Left renal cortex interstitium (tissue), 4 donors: ENCODE data around the gene INO80. TPM values are rescaled to one million over a fixed set of nuclear protein-coding genes. Genes with fewer than 3 reads are reported as not detected.
"Not testable (repeated sequence)": the region's sequence is repeated elsewhere in the genome, so short reads cannot be mapped to it uniquely, and the experiment has no call there.

Experiments
- DNase-seq, 4 donors: peaks; one replicate each; pipeline ENCODE4 v3.0.0-alpha.2; 2013; ENCODE audit warnings: low read depth in 4 of 4, low spot score in 2 of 4, missing footprints in 1 of 4
- polyA plus RNA-seq, 4 donors: library from polyadenylated mRNA; unstranded; fragments of 120-200 nt; gene quantifications; one replicate each; pipeline ENCODE4 v1.2.1, GENCODE V29; 2013; ENCODE audit not compliant: insufficient read length in 4 of 4

The INO80 gene, protein sequence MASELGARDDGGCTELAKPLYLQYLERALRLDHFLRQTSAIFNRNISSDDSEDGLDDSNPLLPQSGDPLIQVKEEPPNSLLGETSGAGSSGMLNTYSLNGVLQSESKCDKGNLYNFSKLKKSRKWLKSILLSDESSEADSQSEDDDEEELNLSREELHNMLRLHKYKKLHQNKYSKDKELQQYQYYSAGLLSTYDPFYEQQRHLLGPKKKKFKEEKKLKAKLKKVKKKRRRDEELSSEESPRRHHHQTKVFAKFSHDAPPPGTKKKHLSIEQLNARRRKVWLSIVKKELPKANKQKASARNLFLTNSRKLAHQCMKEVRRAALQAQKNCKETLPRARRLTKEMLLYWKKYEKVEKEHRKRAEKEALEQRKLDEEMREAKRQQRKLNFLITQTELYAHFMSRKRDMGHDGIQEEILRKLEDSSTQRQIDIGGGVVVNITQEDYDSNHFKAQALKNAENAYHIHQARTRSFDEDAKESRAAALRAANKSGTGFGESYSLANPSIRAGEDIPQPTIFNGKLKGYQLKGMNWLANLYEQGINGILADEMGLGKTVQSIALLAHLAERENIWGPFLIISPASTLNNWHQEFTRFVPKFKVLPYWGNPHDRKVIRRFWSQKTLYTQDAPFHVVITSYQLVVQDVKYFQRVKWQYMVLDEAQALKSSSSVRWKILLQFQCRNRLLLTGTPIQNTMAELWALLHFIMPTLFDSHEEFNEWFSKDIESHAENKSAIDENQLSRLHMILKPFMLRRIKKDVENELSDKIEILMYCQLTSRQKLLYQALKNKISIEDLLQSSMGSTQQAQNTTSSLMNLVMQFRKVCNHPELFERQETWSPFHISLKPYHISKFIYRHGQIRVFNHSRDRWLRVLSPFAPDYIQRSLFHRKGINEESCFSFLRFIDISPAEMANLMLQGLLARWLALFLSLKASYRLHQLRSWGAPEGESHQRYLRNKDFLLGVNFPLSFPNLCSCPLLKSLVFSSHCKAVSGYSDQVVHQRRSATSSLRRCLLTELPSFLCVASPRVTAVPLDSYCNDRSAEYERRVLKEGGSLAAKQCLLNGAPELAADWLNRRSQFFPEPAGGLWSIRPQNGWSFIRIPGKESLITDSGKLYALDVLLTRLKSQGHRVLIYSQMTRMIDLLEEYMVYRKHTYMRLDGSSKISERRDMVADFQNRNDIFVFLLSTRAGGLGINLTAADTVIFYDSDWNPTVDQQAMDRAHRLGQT (N-terminal part only)
- 10 to 100 TPM; 19.8 to 26.1 (median 22.7) TPM for polyA plus RNA-seq

DNA sequence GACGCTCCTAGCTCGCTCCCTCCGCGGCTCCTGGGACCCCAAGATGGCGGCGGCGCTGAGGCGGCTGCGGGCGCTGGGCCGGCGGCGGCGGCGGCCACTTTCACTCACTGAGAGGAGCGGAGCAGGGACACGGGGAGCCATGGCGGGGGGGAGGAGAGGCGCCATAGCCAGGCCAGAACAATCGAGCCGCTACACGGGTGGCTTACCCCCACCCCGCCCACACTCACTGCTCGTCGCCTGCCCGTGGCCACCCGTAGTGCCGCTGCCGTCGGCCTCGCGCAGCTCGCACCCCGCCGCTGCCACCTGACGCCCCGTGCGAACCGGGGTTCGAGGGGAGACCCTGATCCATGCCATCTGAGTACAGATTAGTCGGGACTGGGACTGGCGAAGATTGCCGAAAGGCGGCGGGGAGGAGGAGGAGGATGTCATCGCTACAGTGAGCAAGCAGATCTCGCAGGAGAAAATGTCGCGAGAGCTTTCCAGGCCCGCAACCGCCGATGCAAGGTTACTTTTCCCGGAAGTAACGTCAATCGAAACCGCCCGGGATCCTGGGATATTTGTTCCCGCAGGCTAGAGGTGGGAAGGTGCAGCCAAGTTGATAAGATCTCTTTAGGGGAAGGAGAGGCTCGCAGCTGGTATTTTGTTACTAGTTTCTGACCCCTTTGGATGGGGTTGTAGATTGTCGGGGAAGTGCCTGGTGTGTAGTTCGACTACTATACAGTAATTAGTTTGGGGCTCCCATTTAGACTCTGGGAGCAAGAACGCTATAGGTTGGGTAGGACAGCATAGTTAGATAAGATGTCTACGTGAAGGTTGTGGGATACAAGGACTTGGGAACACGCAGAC is at the start of gene INO80:
Gene INO80 (minus strand): TSS at position 165 of the 846 bp plus-strand sequence. CDS start 19,970 bp downstream, outside the sequence.
- peak; percentile 98 to 99 (median 98) for DNase-seq

DNA sequence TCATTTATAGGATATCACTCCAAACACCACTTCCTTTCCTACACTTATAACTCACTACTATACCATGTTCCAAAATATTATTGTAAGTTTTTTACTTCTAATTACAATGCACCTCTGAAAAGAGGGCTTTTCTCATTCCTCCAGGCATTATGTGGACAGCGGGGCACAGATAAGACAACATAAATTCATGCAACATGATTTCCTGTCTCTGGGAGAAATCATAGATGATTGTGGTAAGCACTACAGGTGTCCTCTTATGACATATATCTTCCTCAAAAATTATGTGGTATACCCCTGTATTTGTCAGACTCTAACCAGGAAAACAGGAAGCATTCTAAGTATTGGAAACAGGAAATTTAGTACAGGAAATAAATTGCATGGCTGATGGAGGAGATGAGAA is 45.7 kb upstream of the INO80 start:
- DNase-seq, result no peak

DNA sequence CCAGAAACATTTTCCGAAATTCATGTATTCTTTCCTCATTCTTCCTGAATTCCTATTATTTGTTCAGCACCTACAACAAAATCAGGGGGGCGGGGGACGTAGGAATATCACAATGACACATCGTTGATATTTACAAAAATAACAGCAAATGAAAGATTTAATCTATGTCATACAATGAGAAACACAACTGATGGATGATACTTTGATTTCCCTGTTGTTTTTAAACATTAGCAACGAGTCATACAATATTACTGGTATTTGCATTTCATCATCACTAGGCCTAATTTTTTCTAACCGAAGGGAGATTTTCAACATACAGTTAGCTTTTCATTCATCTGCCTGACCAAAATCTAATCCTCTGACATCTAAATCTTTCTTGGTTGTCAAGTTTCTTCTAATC is 45.3 kb upstream of the INO80 start:
- no peak for DNase-seq

DNA sequence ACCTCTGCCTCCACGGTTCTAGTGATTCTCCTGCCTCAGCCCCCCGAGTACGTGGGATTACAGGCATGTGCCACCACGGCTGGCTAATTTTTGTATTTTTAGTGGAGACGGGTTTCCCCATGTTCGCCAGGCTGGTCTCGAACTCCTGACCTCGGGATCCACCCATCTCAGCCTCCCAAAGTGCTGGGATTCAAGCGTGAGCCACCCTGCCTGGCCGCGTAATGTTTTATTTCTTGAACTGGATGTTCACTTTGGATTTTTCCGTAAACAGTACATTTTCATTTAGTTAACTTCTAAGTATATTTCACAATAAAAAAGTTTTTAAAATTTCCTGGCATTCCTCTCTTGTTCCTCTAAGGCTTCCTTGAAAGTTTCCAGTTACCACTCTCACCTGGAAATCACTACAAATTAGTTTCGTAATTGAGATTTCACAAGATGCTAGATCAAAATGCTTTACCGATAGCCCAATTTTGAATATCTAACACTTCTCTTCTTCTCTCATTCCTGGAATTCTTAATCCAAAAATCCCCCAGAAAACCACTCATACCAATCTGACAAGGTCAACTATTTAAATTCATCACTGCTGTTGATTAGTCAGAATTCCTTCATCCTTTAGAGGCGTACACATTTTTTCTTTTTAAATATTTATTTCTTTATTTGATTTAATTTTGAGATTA is 44.7 kb upstream of the INO80 start:
- no peak for DNase-seq

DNA sequence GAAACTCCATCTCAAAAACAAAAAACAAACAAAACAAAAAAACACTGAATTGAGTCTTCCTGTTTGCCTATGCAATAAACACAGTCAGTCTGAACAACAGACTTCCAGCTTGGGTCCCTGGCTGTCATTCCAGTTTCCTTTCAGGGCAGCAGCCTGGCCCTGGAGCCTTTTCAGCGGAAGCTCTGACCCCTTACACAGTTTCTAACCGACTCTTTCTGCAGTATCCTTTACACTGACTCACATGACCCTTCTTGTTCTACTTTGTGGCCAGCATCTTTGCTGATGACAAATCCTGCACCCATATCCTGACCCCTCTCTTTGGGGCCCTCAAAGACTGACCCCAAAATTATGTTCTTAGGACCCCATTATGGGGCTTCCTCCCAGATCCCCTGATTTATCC is 38.3 kb upstream of the INO80 start:
- DNase-seq, result no peak

DNA sequence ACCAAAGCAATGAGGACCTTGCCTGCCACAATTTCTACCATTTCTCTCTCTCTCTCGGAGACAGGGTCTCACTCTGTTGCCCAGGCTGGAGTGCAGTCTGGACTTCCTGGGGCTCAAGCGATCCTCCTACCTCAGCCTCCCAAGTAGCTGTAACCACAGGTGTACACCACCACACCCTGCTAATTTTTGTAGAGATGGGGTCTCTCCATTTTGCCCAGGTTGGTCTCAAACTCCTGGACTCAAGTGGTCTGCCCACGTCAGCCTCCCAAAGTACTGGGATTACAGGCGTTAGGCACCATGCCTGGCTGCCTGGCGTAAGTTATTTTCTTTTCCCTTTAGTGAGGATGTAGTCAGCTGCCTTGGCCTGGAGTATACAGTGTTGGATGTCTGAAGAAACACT is 37.7 kb upstream of the INO80 start:
- no peak for DNase-seq

DNA sequence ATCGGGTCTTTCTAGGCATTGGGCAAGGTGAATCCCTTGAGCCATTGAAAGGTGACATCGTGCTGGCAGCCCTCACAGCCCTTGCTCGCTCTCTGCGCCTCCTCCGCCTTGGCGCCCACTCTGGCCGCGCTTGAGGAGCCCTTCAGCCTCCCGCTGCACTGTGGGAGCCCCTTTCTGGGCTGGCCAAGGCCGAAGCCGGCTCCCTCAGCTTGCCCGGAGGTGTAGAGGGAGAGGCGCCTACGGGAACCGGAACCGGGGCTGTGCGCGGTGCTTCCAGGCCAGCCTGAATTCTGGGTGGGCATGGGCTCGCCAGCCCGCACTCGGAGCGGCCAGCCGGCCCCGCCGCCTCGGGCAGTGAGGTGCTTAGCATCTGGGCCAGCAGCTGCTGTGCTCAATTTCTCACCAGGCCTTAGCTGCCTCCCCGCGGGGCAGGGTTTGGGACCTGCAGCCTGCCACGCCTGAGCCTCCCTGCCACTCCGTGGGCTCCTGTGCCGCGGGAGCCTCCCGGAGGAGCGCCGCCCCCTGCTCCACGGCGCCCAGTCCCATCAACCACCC is 35.4 kb upstream of the INO80 start:
- no peak for DNase-seq

DNA sequence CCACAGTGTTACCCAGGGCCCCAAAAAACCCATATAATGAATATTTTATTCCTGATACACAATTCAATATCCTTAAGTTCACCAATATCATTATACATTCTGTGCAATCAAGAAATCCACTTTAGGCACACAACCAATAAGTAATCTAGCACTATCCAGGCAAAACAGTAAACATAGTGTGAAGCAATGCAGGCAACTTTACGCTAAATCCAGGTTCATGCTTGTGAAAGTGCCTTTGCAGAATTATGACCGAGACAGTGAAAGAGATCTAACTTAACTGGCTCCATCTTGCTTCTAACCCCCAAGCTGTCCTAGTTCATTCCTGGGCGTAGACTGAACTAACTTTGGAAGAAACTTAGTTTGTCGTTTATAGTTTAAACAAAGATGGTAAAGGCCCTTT is 34.2 kb upstream of the INO80 start:
- no peak for DNase-seq

DNA sequence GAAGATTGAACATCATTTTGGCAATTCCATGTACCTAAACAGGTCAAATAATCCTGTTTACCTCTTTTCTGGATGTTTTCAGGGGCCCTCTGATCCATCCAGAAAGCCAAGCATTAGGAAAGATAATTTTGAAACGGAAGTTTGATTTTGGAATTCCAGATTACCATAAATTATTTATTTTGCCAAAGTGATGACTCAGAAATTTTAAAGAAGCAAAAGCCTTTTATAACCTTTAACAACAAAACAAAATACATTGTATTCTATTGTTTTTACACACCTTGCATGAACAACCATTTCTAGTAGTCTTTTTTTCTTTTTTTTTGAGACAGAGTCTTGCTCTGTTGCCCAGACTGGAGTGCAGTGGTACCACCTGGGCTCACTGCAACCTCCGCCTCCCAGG is 32.0 kb upstream of the INO80 start:
- no peak for DNase-seq

DNA sequence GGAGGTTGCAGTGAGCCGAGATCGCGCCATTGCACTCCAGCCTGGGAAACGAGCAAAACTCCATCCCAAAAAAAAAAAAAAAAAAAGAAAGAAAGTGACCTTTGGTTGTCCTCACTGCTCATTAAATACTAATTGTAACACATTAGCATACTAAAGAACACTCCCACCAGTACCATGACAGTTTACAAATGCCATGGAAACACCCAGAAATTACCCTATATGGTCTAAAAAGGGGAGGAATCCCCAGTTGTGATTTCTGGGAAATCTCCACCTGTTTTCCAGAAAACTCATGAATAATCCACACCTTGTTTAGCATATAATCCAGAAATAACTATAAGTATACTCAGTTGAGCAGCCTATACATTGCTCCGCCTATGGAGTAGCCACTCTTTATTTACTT is 23.5 kb upstream of the INO80 start:
- no peak for DNase-seq

DNA sequence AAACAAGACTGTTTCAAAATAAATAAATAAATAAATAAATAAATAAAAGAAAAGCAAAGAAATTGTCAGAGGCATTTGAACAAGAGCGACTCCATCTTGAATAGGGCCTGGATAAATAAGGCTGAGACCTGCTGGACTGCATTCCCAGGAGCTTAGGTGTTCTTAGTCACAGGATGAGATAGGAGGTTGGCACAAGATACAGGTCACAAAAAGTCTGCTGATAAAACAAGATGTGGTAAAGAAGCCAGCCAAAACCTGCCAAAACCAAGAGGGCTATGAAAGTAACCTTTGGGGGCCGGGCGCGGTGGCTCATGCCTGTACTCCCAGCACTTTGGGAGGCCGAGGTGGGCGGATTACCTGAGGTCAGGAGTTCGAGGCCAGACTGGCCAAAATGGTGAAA is 23.0 kb upstream of the INO80 start:
- not testable (repeated sequence) for DNase-seq

DNA sequence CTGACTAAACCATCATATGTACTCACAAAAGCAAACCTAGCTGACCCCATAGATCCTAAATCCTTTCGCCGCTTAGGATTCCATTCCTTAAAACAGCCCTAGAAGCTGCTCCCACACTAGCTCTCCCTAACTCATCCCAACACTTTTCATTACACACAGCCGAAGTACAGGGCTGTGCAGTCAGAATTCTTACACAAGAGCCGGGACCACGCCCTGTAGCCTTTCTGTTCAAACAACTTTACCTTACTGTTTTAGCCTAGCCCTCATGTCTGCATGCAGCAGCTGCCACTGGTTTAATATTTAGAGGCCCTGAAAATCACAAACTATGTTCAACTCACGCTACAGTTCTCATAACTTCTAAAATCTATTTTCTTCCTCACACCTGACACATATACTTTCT is 19.5 kb upstream of the INO80 start:
- DNase-seq, result not testable (repeated sequence)

DNA sequence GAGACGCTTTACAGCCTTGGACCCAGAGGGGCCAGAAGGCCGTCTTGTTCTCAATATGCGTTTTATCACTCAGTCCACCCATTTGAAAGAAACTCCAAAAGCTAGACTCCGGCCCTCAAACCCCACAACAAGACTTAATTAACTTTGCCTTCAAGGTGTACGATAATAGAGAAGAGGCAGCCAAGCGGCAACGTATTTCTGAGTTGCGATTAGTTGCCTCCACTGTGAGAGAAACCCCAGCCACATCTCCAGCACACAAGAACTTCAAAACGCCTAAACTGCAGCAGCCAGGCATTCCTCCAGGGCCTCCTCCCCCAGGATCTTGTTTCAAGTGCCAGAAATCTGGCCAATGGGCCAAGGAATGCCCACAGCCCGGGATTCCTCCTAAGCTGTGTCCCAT is 17.4 kb upstream of the INO80 start:
- DNase-seq, result peak in 3 of 4 donors; percentile 20 to 28 (median 21)

DNA sequence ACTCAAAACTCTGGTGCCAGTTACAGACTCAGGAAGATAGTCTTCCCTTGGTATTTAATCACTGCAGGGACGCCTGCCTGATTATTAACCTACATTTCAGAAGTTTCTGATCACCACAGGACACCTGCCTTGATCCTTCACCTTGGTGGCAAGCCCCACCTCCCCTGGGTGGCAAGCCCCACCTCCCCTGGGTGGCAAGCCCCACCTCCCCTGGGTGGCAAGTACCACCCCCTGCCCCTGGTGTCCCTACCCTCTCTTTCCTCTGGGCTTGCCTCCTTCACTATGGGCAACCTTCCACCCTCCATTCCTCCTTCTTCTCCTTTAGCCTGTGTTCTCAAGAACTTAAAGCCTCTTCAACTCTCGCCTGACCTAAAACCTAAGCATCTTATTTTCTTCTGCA is 16.0 kb upstream of the INO80 start:
- not testable (repeated sequence) for DNase-seq

DNA sequence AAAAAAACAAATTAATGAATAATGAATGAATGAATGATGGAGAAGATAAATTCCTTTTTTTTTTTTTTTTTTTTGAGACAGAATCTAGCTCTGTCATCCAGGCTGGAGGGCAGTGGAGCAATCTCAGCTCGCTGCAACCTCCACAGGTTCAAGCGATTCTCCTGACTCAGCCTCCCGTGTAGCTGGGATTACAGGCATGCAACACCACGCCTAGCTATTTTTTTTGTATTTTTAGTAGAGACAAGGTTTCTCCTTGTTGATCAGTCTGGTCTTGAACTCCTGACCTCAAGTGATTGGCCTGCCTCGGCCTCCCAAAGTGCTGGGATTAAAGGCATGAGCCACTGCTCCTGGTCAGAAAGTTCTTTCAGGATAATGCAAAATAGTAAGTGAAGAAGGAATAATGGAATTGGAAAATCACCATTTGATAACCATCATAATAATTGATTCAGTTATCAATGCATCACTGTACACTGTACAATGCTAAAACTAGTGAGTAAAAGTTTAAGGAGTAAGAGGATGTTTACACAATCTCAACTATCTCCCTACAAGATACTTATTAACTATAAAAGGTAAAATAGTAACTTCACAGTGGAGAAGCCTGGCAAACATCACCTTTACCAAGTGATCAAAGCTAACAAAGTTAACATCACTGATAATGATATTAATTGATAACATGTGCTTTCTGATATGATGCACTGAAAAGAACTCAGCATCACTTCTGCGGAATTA is 12.3 kb upstream of the INO80 start:
- DNase-seq, result no peak

DNA sequence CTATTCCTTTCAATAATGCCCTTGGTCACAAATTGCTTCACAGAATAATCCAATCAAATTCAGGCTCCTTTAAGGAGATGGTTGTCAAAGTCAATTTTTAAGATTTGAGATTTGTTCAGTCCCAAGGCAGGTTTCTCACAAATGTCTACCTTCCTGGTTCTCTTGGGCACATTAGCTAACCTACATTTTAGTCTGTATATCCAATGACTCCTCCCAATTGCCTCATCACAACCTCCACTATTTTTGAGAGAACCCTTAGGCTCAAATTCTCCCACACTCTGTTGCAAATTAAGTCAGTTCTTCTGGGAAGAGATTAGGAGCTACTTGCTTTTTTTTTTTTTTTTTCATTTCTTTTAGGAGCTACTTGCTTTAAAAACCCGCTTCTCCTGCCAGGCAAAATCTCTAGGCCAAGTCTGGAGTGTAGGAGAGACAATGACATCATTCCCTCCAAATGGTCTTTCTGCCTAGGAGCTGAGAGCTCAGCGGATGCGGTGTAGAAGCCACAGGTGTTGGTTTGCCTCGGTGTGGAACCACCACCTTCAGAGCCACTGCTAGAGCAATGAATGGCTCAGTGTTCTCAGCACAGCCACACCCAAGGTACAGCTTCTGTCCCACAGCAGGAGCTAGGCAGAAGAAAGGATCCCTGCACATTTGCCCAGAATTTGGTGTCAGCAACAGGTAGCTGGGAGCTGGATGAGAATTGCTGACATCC is 10.0 kb upstream of the INO80 start:
- DNase-seq, result no peak

DNA sequence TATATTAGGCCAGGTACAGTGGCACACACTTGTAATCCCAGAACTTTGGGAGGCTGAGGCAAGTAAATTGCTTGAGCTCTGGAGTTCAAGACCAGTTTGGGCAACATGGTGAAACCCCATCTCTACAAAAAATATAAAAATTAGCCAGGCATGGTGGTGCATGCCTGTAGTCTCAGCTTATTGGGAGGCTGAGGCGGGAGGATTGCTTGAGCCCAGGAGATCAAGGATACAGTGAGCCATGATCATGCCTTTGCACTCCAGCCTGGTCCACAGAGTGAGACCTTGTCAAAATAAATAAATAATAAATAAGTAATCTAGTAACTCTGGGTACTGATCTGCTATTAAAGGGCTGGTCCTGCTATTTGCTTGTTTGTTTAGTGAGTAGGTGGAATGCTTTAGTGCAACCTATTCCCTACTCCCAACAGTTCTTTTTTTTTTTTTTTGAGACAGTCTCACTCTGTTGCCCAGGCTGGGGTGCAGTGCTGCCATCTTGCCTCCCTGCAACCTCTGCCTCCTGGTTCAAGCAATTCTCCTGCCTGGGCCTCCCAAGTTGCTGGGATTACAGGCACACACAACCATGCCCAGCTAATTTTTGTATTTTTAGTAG is 9.1 kb upstream of the INO80 start:
- no peak for DNase-seq
